GM19468 (cell line): ENCODE data around the gene EGFLAM.
A peak's percentile ranks its signal among the peaks of the same experiment; 100 is the strongest.

Source experiments
- ATAC-seq: cut with Tn5 transposase; IDR thresholded peaks from one replicate; pipeline ENCODE4 v1.9.1; 2021; ENCODE audit warnings: mild to moderate bottlenecking, moderate library complexity, moderate number of reproducible peaks; ENCODE audit not compliant: unreplicated experiment; ENCODE audit errors: extremely low read depth

The EGFLAM gene

DNA sequence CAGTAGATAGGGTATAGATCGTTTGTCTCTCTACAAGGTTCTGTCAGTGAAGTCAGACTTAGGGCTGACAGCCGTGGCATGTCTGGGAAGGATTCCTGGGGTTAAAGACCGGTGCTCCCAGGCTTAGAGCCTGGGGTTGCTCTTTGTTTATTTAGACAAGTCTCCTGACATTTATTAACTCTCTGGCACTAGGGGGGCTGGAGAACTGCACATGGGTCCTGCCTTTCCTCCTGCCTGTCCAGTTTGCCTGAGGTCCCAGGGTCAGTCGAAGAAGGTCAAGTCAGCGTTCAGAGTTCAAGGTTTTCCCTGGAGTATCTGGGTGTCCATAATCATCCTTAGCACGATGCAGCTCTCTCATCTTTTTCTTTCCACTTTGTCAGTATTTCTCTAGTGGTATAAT is 5.6 kb downstream of the EGFLAM start:
- no peak for ATAC-seq

DNA sequence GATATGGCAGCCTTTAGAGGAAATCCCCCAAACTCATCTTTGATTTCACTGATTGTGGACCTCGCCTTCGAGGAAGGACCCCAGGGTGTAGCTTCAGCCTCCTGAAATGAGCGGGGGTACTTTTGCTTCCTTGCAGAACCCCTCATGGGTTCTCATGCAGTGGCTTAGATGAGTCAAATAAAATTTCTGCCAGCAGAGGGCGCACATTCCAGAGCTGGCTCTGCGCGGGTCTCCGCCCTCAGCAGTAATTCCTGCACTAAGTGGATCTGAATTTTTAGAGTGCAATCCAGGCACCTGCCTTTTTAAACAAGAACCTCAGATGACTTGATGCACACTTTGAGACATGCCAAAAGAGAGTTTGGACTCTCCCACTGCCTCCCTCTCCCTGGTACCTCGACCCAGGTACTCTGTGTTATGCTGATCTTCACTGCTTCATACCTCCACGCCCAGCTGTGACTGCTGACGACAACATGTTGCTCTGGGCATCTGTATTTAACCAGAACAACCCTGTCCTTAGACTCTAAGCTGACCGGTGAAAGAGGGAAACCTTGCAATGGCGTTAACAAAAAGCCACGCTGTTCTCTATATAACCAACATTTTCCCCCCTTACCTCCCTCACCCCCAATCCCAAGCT is 7.3 kb downstream of the EGFLAM start:
- ATAC-seq = peak; percentile 71

DNA sequence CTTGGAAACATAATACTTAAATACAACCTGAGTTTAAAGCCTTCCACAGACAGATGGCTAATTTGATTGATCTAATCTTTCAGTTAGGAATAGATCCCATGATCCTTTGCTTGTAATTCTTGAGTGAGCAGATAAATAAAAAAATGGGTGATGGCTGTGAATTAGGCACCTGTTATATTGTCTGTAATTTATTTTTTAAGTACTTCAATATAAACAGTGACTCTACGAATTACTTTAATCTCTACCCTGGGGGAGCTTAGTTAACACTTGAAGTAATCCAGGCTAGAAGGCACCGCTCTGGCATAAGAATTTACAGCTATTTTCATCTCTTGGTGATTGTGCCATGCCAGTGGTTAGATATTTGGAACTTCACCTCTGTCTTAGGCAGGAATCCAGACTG is 9.0 kb downstream of the EGFLAM start:
- ATAC-seq = no peak

DNA sequence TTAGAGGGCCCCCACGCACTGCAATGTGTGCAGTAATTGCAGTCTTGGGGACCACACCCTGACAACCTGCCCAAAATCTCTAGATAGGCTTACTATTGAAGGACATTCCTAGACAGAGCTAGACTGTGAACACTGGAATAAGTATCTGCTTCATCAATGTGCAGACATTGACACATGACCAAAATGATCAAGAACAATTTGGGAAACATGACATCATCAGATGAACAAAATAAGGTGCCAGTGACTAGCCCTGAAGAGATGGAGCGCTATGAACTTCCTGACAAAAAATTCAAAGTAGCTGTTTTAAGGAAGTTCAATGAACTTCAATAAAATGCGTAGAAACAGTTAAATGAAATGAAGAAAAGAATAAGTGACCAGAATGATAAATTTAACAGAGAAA is 15.3 kb downstream of the EGFLAM start:
- no peak for ATAC-seq

DNA sequence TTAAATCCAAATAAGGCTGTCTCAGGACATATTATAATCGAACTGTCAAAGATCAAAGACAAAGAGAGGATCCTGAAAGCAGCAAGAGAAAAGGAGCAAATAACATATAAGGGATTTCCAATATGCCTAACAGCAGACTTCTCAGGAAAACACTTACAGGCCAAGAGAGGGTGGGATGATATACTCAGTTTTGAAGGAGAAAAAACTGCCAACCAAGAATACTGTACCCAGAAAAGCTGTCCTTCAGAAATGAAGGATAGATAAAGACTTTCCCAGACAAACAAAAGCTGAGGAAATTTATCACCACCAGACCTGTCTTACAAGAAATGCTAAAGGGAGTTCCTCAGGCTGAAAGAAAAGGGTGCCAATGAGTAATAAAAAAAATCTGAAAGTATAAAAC is 16.0 kb downstream of the EGFLAM start:
- no peak for ATAC-seq

DNA sequence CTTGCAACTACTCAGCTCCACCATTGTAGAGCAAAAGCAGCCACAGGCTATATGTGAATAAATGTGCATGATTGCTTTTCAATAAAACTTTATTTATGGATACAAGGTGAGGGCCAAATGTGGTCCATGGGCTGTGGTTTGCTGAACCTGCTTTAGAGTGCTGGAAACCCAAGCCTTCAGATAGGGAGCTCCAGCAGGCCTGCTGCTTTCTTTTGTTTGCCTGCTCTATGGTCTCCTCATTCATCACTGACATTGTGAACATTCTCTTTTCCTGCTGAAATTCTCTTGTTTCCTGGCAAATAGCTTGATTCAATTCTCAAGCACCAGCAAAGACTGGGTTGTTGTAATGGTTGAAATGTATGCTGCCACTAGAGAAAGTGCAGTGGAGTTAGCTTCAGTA is 26.0 kb downstream of the EGFLAM start:
- ATAC-seq = no peak

DNA sequence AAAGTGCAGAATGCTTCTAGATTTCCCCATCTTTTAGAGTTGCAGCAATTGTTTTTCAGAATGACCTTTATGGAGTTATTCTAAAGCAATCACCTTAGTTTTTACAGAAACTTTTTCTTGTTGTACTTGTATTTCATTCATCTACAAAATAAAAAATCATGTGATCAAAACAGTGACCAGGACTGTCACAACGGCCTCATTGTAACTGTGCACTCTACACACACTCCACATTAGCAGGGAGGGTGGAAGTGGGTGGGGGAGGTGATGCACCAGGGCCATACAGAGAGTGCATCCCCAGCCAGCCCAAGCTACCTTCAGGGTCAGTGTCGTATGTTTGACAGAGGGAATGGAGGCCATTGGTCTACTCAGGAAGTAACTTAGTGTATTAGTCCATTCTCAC is 26.9 kb downstream of the EGFLAM start:
- ATAC-seq = no peak

DNA sequence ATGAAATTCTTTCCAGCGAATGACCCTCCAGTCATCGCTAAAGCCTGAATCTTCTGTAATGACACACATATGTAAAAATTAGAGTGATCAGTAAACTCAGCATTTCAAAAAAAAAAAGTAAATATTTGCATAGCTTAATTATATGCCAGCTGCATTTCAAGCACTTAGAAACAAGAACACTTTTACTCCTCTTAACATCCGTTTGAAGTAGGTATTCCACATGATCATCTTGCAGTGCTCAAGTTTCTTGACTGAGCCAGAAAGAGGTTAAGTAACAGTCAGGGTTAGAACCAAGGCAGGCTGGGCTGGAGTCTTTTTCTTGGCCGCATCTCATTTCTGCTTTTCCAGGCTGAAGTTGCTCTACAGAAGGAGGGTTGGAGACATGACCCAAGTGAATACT is 27.6 kb downstream of the EGFLAM start:
- no peak for ATAC-seq

DNA sequence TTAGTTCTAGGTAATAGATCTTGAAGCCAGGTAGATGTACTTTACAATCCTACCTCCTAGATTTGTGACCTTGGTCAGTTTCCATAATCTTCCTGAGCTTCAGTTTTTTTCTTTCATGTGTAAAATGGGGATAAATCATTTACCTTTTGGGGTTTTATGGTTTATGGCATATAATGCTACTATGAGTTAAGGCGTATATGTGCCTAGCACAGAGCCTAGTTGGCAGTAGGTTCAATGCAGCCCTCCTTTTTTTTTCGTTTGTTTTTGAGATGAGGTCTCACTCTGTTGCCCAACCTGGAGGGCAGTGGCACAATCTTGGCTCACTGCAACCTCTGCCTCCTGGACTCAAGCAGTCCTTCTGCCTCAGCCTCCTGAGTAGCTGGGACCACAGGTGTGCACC is 28.8 kb downstream of the EGFLAM start:
- ATAC-seq = no peak

DNA sequence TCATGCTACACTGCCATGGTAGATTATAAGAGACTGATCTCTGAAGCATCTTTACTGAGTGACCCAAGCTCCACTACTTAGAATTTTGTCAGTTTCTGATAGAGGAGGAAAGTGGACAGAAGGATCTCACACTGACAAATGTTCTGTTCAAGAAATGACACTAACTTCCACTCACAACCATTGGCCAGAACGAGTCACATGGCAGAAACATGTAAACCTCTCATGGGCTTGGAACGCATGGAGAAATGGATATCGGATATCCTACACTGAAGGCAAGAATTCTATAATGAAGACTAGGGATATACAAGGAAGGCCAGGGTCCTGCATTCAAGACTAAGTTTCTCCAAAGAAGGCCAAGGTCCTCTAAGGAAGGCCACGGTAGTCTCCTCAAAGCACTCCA is 31.1 kb downstream of the EGFLAM start:
- ATAC-seq = no peak

DNA sequence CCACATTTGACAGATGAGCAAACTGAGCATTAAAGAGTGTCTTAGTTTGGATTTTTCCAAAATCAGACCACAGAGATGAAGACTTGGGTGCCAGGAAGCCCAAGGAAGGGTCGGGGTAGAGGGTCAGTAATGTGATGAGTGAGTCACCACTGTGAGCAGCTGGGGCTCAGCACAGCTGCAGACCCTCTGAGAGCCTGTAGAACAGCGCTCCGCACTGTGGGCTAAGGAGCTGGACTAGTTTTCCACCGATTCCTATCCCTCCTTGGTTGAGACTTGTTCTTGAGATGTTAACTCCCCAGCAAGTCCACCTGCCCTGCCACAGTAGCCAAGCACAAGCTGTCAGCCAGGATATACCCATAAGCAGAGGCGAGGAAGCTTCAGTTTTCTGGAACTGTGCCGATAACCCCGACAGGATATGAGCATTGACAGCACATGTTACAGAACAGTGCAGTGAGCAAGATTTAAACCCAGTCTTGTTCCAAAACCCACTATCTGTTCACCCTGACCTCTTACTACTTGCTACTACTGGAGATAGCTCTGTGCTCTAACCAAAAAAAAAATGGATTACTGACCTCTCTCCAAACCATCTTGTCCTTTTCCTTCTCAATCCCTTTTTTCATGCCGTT is 31.8 kb downstream of the EGFLAM start:
- ATAC-seq = no peak

DNA sequence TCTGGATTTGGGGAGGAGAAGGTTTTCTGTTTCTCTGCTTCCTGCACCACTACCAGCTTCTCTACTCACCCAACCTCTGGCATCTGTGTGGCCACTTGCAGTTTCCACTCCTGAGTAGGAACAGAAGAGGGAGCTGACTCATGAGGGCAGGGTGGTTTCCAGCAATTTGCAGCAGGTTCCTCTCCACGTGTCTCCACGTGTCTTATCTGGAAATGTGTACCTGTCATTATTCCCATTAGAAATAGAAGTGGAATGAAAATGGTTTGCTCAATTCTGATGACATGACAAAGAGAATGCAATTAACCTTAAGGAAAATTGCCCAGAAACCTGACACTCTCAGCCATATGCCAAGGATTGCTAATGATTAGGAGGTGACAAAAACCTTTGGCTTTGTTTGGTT is 33.0 kb downstream of the EGFLAM start:
- ATAC-seq = no peak

DNA sequence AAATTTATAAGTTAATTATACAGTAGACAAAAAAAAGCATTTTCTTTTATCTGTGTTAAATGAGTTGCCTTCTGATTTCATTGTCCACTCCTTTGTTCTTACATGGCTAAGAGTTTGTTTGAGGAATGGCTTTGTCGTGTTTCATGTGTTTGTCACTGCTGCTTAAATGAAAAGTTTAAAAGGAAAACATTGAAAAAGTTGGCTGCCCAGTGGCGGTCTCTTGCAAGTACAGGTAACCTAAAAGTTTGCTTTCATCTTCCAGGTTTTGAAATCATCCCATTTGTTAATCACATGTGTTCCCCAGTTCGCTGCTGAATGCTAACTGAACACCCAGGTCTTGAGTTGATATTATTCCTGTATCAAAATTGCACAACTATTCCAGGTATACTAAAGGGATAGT is 33.9 kb downstream of the EGFLAM start:
- ATAC-seq = no peak

DNA sequence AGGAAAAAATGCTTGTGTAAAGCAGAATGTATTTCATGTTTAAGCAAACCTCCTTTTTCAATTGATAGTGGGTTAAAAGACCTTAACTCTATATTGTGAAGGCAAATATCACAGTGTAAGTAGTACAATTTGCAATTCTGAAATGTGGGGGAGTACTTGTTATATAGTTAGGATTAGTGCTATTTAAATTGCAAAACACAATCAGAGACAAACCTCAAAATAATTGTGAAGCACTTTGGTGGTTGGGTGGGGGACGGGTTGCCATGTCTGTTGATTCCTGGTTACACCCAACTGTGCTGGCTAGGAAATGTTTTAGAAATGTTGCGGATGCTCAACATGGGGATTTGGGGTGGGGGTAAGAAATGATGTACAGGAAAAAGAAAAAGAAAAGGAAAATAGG is 37.4 kb downstream of the EGFLAM start:
- ATAC-seq = no peak

DNA sequence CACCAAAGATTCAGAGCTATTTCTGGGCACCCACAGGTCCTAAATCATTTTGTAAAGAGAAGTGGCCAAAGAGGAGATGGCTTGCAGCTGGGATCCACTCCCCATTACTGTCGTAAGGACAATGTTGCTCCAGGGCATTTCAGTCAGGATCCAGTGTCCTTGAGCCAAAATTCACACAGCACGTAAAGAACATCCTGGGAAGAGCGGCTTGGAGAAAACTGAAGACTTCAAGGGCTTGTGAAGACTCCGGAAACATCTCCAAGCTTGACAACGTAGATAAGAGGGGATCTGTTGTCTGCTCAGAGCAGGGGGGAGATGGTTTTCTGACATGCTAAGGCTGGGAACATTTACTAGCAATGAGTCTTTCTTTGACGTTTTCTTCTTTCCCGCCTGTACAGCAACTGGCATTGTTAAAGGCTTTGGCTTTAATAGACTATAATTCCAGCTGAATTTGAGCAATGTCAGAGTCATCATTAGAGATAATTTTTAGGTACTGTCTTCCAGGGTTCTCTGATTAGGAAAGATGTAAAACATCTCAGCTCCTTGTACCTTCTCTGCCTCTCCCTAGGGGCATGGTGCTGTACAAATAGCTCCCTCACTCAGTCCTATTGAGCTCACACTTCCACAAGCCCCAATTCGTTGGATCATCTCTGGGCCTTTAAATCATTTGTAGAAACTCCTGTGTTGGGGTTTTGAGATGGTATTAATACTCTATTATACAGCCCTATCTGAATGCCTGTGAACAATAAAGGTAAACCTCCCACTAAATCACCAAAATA is 39.7 kb downstream of the EGFLAM start:
- ATAC-seq = no peak

DNA sequence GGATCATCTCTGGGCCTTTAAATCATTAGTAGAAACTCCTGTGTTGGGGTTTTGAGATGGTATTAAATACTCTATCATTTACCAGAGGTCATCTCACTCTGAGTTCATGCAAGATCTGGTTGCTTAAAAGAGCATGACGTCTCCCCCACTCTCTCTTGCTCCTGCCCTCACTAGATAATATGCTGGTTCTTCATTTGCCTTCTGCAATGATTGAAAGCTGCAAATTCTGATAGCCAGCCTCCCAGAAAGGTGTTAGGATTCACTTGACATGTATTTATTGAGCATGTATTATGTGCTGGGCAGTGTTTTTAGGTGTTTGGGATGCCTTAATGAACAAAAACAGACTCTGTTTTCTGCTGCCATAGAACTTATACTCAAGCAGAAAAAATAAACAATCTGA is 41.2 kb downstream of the EGFLAM start:
- ATAC-seq = no peak

DNA sequence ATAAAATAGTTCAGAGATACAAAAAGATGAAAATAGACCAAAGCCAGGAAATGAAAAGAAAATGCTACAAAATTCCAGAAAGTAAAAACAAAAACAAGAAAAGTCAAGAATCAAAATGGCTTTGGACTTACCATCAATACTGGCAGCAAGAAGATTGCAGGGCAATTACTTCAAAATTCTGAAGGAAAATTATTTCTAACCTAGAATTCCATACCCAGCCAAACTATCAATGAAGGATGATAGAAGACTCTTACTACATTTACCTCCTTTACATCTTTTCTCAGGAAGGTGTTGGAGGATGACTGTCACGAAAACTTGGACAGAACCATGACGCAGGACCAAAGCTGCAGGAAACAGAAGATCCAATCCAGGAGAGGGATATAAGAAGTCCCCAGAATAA is 46.8 kb downstream of the EGFLAM start:
- ATAC-seq = no peak

DNA sequence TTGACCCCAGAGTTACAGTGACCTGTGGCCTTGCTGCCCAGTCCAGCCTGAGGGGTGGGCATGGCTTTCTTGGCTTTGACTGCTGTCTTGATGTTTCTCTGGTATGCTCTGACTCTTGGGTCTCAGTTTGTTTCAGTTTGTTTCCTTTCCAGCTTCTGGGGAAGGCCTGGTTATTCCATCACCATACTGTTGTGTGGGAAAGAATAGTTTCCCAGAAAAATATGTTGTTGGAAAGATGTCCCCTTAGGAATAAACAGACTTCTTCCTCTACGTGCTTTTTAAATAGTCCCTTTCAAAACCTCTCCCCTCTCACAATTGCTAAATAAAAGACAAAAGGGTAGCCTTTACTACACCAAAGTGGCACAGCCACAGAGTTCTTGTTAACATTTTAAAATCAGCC is 49.5 kb downstream of the EGFLAM start:
- no peak for ATAC-seq

DNA sequence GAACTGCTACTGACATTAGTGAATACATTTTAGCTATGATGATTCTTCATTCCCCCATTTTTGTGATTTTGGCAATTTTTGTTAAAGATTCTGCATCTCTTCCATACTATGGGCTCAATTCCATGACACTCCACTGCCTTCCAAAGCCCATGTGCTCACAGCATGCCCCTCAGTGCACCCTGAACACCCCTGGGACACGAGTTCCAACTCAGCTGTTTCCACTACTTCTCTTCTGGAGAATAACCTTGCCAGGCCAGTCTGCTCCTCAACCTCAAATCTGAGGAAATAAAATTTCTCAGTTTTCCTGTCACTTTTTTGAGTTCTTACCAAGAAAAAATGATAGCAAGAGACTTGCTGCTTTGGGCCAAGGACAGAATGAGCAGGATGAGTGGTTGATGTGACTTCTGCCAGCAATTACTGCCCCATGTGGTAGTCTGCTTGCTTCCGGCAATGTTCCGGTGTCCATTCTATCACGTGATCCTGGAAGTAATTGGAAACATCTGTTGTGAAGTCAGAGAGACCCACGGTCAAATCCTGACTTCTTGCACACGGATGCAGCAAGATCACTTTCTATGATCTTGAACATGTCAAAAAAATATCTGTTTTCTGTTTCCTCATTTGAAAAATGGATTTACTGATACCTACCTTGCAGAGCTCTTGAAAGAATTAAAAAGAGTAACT is 58.3 kb downstream of the EGFLAM start:
- ATAC-seq = no peak

DNA sequence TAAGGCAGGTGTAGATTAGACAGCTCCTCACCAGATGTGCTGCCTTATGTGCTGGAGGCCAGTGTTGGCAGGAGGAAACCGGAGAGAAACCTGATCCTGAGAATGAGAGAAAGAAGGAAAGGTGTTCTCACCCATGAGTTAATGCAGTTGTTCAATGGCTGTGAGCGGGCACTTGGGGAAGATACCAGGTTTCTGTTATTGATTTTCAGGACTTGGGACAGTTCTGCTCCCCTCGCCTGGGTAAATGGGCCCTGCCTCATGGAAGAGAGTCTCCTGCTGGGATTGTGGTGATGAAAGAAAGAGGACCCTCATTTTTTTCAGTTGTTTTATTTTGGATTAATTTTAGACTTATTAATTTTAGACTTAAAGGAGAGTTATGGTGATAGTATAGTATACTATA is 59.5 kb downstream of the EGFLAM start:
- ATAC-seq = no peak

DNA sequence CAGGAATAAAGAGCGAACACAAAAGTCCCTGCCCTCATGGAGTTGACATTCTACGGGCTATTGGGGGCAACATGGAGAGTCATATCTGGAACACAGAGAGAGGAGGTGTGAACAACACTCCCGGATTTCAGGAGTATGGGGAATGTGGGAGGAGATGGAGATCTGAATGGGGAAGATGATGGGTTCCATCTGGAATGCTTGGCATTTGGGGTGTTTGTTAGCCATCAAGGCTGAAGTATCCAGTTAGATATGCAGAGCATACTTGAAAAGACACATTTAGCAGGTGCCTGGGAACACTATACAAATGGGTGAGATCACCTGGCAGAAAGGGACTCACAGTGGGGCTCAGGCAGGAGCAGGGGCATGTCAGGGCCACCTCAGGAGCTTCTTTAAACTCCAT is 61.1 kb downstream of the EGFLAM start:
- ATAC-seq = no peak
